GM12892 (cell line): ENCODE measurements around the gene CCDC201.
"Not testable (repeated sequence)": the region's sequence is repeated elsewhere in the genome, so short reads cannot be mapped to it uniquely, and the experiment has no call there.

ENCODE experiments used
- DNase-seq: peaks from one replicate; pipeline ENCODE4 v3.0.0; 2011; ENCODE audit not compliant: insufficient read length
- FAIRE-seq: peaks from 2 replicates; lab custom pipeline; 2011; peaks lifted over from hg19 to GRCh38; lab: Jason Lieb, UNC
- POLR2A ChIP-seq: IDR thresholded peaks from 2 replicates; pipeline ENCODE4 v1.6.1; 2011; ENCODE audit warnings: low read depth, low read length, control low read depth
- POLR2AphosphoS5 ChIP-seq: IDR thresholded peaks from 2 replicates; pipeline ENCODE4 v1.6.1; 2011; ENCODE audit warnings: low read depth, low read length, control low read depth
- TAF1 ChIP-seq: IDR thresholded peaks from 2 replicates; pipeline ENCODE4 v1.6.1; 2011; ENCODE audit warnings: low read depth, mild to moderate bottlenecking, control low read depth, low read length, borderline replicate concordance

CCDC201 gene

DNA sequence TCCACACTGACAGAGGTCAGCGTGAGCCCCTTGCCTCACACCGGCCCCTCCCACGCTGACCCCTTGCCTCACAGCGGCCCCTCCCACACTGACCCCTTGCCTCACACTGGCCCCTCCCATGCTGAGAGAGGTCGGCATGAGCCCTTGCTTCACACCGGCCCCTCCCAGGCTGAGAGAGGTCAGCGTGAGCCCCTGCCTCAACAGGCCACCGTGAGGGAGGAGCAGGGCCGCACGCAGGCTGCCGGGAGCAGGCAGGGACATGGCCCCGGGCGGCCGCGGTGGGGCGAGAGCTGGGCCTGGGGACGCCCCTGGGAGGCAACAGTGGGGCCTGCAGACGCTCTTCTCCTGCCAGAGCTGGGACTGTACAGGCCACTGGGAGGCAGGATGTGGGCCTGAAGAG is 59.1 kb downstream of the CCDC201 start:
- DNase-seq, FAIRE-seq: not testable (repeated sequence)

DNA sequence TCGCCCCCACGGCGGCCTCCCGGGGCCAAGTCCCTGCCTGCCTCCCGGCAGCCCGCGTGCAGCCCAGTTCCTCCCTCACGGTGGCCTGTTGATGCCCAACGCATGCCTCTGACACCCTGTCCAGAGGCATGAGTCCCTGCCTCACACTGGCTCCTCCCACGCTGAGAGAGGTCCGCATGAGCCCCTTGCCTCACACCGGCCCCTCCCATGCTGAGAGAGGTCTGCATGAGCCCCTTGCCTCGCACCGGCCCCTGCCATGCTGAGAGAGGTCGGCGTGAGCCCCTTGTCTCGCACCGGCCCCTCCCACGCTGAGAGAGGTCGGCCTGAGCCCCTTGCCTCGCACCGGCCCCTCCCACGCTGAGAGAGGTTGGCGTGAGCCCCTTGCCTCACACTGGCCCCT is 59.9 kb downstream of the CCDC201 start:
- no peak for TF ChIP-seq POLR2A
- TF ChIP-seq POLR2AphosphoS5, result no peak
- TF ChIP-seq TAF1, result no peak
- FAIRE-seq, result no peak
- no peak for DNase-seq

DNA sequence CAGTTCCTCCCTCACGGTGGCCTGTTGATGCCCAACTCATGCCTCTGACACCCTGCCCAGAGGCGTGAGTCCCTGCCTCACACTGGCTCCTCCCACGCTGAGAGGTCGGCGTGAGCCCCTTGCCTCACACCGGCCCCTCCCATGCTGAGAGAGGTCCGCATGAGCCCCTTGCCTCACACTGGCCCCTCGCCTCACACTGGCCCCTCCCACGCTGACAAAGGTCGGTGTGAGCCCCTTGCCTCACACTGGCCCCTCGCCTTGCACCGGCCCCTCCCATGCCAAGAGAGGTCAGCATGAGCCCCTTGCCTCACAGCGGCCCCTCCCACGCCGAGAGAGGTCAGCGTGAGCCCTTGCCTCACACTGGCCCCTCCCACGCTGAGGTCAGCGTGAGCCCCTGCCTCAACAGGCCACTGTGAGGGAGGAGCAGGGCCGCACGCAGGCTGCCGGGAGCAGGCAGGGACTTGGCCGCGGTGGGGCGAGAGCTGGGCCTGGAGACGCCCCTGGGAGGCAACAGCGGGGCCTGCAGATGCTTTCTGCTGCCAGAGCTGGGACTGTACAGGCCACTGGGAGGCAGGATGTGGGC is 61.1 kb downstream of the CCDC201 start:
- not testable (repeated sequence) for FAIRE-seq, DNase-seq

GRCh38 chr7:45810451-45811005 is 62.4 kb downstream of the CCDC201 start:
- FAIRE-seq, DNase-seq: not testable (repeated sequence)
